ENCODE measurements around the gene SNX32.

The SNX32 gene

DNA sequence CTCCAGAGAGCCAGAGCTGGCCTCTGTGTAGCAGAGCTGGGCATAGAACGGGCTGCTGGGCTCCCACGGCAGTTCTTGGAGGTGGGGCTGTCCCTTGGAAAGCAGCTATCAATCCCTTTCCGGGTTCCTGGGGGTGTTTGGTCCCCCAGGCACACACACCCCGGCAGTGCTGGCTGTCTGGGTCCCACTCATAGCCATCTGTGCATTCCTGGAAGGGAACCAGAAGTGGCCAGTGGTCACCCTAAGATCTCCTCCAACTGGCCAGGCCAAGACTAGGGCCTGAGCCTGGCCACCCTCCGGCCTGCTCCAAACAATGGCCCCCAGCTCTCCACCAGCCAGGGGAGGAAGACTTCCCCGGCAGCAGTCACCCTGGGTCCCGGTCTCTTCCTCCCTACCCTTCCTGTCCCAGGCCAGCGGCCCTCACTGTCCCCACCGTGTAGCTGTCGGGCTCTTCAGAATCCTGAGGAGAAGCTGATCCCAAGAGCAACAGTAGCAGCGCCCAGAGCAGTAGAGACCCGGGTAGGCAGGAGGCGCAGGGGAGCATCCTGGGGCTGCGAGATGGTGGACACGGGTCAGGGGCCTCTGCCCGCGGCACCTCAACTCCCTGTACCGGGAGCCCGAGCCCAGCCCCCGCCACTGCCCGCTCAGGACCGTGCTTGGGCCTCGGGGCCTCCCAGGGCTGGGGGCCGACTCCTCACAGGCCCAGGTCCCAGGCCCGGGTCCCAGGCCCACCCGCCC is 38.2 kb downstream of the SNX32 start:
- H3K27ac ChIP-seq, result no peak overlapping the region
- TF ChIP-seq ZFX (IDR thresholded peaks at IDR 0.05; ENCODE audit: borderline replicate concordance), result no peak
- TF ChIP-seq, protein P1, sequence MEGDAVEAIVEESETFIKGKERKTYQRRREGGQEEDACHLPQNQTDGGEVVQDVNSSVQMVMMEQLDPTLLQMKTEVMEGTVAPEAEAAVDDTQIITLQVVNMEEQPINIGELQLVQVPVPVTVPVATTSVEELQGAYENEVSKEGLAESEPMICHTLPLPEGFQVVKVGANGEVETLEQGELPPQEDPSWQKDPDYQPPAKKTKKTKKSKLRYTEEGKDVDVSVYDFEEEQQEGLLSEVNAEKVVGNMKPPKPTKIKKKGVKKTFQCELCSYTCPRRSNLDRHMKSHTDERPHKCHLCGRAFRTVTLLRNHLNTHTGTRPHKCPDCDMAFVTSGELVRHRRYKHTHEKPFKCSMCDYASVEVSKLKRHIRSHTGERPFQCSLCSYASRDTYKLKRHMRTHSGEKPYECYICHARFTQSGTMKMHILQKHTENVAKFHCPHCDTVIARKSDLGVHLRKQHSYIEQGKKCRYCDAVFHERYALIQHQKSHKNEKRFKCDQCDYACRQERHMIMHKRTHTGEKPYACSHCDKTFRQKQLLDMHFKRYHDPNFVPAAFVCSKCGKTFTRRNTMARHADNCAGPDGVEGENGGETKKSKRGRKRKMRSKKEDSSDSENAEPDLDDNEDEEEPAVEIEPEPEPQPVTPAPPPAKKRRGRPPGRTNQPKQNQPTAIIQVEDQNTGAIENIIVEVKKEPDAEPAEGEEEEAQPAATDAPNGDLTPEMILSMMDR (IDR thresholded peaks at IDR 0.05), result no peak

DNA sequence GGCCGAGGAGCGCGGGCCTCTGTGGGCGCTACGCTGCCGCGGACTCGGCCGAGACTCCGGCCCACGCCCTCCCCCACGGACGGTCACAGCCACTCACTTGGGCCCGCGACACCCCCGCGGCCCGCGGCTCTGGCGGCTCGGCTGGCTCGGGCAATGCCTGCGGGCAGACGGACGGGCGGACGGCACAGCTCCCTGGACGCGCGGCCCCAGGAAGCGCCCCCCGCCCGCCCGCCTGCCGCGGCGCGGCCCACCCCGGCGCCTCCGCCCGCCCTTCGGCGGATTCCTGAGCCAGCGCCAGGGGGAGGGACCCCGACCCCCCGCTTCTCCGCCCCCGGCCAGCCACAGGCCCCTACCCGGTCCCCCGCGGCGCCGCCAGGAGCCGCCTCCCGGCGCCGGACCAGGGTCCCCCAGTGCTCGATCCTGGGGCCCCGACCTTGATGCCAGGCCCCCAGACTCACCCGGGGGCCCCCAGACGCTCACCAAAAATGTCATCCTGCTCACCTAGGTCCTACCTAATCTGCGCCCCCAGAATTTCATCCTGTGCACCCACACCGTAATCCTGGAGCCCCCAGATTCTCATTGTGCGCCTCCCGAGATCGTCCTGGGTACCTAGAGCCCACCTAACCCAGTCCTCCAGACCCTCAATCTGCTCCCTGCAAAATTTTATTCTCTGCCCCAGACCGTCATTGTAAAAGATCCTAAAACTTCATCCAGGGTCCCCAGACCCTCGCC is 39.0 kb downstream of the SNX32 start, which contains the start of gene EFEMP2:
TSS of gene EFEMP2 (minus strand) at position 215 of the 732 bp plus-strand sequence. CDS start 446 bp downstream, outside the sequence.
- TF ChIP-seq, protein P1 (IDR thresholded peaks at IDR 0.05), result no peak
- TF ChIP-seq ZFX (IDR thresholded peaks at IDR 0.05; ENCODE audit: borderline replicate concordance), result no peak
- 0 out of 2 replicates have a peak within 1 kb of the TSS, but pooled peaks have one; percentile 34 for H3K27ac ChIP-seq

DNA sequence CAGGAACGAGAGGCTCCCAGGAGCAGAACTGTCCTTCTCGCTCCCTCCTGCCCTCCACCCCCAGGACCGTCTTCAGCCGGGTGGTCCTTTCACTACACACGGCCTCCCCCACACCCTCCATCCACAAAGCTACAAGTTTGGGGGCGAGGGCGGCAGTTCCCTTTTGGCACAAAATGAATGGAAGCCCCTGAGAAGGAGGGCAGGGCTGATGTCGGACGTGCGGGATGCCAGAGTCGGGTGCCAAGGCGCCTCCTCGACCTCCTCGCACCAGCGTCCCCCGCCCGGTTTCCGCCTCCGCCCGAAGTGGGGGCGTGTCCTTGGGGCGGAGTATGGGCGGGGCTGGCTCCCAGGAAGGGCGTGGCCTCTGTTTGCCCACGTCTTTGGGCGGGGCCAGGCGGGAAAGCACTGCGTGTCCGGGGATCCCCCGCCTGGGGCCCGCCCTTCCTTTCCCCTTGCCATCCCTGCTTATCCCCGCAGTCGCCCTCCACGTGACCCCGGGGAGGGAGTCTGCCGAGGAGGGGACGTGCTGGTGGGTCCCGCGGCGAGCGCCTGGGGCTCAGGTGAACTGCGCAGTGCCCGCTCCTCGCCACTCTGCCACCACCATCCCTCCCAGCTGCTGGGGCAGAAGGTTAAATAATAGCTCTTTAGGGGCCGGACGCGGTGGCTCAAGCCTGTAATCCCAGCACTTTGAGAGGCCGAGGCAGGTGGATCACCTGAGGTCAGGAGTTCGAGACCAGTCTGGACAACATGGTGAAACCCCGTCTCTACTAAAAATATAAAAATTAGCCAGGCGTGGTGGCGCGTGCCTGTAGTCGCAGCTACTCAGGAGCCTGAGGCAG is 39.8 kb downstream of the SNX32 start:
- no peak for TF ChIP-seq ZFX (IDR thresholded peaks at IDR 0.05; ENCODE audit: borderline replicate concordance)
- TF ChIP-seq, protein P1 (IDR thresholded peaks at IDR 0.05), result no peak
- 0 out of 2 replicates have a peak overlapping the region, but pooled peaks have one; percentile 34 for H3K27ac ChIP-seq

DNA sequence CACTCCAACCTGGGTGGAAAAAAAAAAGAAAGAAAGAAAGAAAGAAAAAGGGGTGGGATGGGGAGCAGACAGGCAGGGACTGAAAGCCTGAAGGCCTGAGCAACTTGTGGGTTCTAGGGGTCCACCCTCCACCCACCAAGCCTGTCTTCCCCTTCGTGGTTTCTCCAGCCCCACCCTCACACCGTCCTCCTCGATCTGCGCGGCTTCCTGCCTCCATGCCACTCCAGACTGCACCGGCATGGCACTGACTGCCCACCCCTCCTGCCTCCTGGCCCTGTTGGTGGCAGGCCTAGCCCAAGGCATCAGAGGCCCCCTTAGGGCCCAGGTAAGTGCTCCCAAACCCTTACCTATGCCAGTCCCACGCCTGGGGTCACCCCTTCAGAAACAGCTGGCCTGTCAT is 45.9 kb downstream of the SNX32 start, which contains the start of gene CTSW:
TSS of gene CTSW (plus strand) at position 221 of the 400 bp plus-strand sequence. CDS start at position 239, 18 bp downstream.
- TF ChIP-seq, protein P1 (IDR thresholded peaks at IDR 0.05), result no peak
- no peak for TF ChIP-seq ZFX (IDR thresholded peaks at IDR 0.05; ENCODE audit: borderline replicate concordance)
- no peak within 1 kb of the TSS for H3K27ac ChIP-seq

DNA sequence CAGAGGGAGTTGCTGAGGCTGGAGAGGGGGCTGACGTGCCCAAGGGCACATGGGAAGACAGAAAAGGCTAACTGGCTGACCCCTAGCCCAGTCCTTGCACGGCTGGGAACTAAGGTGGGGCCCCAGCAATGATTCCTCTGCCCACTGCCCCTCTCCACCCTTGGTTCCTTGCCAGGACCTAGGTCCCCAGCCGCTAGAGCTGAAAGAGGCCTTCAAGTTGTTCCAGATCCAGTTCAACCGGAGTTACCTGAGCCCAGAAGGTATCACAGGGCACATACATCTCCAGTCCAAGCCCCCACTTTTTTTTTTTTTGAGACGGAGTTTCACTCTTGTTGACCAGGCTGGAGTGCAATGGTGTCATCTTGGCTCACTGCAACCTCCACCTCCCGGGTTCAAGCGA is 46.3 kb downstream of the SNX32 start:
- TF ChIP-seq ZFX (IDR thresholded peaks at IDR 0.05; ENCODE audit: borderline replicate concordance), result no peak
- TF ChIP-seq, protein P1 (IDR thresholded peaks at IDR 0.05), result no peak
- H3K27ac ChIP-seq, result no peak overlapping the region

DNA sequence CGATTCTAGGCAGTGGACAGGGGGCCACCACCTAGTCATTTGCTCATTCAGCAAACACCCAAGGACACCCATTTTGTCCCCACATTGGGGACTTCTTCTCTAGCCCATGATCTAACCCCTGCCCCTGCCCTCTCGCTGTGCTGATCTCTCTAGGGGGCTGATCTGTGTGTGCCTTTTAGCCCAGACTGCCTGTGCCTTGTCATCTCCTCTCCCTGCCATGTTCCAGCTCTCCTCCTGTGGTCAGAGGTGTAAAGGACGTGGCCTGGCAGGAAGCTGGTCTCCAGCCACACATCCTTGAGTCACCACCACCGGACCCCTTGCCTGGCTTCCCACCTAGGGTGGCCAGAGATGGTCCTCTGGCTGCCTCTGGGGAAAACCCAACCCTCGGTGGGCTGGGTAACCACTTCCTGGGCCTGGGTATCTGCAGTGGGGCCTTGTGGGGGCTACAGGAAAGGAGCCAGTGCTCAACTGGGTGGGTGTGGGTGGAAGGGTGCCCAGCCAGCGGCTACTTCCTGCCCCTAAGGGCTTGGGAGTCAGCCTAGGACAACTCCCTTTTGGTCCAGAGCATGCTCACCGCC is 47.2 kb downstream of the SNX32 start:
- TF ChIP-seq, protein P1 (IDR thresholded peaks at IDR 0.05), result no peak
- no peak for TF ChIP-seq ZFX (IDR thresholded peaks at IDR 0.05; ENCODE audit: borderline replicate concordance)
- no peak overlapping the region for H3K27ac ChIP-seq
